GM10266 (cell line): ENCODE measurements around the gene BBS9.

ENCODE experiments used
- DNase-seq: peaks from one replicate; pipeline ENCODE4 v3.0.0; 2012; ENCODE audit errors: extremely low spot score
- CTCF ChIP-seq: IDR thresholded peaks from 2 replicates; pipeline ENCODE4 v1.5.1; 2012; ENCODE audit warnings: mild to moderate bottlenecking, low read depth; ENCODE audit not compliant: control insufficient read depth, insufficient read depth; ENCODE audit errors: missing control alignments

The BBS9 gene

GRCh38 chr7:33351709-33352108, 222.3 kb downstream of the BBS9 start:
- TF ChIP-seq CTCF, result no peak
- no peak for DNase-seq

GRCh38 chr7:33354201-33354600, 224.8 kb downstream of the BBS9 start:
- DNase-seq, result no peak
- no peak for TF ChIP-seq CTCF

GRCh38 chr7:33355386-33355785, 226.0 kb downstream of the BBS9 start:
- TF ChIP-seq CTCF, result no peak
- no peak for DNase-seq

- no peak for TF ChIP-seq CTCF
- DNase-seq, result no peak
Observed at GRCh38 chr7:33356336-33356735, 227.0 kb downstream of the BBS9 start.

DNA sequence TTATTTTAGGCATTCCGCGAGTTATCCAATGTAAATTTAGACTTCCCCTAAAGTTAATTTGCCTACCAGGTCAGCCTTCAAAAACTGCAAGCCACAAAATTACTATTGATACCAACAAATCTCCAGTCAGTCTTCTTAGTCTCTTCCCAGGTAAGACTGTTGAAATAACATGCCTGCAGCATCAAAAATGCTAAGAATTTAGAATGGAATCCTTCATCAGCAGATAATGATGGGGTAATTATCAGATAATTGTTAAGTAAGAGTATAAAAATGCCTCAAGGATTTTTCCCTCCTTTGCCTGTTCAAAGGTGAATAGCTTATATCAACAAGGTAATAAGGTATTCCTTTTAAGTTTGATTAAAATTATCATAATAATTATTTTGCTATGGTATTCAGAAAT, 228.5 kb downstream of the BBS9 start:
- no peak for DNase-seq
- TF ChIP-seq CTCF, result no peak

- DNase-seq, result no peak
- TF ChIP-seq CTCF, result no peak
Observed at GRCh38 chr7:33369888-33370287, 240.5 kb downstream of the BBS9 start.

GRCh38 chr7:33373195-33373594, 243.8 kb downstream of the BBS9 start:
- DNase-seq, result no peak
- no peak for TF ChIP-seq CTCF
